Right lobe of liver (tissue), 4 donors: Measurements from ENCODE around the gene SYNE3.

Experiments
- POLR2A ChIP-seq: fragments of 450-650 bp; IDR thresholded peaks from one replicate; pipeline ENCODE4 v1.6.1; 2017; ENCODE audit warnings: antibody characterized with exemption, mild to moderate bottlenecking
- TF ChIP-seq, protein P1 (sequence below), 4 donors: fragments of 200-600 bp in 3 of 4; fragments of 450-650 bp in 1 of 4; IDR thresholded peaks; one replicate each; pipeline versions ENCODE4 v1.5.1 to v1.8.0; 2016 to 2022; ENCODE audit warnings: antibody characterized with exemption in 4 of 4, mild to moderate bottlenecking in 2 of 4
- donor health status: DM: no; HTN: no; CAD: no.
- donor health status: DM: no; HTN: no; CAD: no.
- donor health status: DM: no; HTN: yes; CAD: no.

DNA sequence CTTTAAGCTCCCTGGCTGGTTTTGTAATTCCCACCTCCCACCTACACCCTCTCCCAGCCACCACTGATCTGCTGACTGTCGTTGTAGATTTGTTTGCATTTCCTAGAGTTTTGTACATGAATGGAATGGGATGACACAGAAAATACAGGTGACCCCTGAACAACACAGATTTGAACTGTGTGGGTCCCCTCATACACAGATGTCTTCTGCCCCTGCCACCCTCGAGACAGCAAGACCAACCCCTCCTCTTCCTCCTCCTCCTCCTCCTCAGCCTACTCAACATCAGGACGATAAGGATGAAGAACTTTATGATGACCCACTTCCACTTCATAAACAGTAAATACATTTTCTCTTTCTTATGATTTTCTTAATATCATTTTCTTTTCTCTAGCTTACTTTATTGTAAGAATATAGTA lies 28.8 kb downstream of the SYNE3 start:
- TF ChIP-seq, protein P1, sequence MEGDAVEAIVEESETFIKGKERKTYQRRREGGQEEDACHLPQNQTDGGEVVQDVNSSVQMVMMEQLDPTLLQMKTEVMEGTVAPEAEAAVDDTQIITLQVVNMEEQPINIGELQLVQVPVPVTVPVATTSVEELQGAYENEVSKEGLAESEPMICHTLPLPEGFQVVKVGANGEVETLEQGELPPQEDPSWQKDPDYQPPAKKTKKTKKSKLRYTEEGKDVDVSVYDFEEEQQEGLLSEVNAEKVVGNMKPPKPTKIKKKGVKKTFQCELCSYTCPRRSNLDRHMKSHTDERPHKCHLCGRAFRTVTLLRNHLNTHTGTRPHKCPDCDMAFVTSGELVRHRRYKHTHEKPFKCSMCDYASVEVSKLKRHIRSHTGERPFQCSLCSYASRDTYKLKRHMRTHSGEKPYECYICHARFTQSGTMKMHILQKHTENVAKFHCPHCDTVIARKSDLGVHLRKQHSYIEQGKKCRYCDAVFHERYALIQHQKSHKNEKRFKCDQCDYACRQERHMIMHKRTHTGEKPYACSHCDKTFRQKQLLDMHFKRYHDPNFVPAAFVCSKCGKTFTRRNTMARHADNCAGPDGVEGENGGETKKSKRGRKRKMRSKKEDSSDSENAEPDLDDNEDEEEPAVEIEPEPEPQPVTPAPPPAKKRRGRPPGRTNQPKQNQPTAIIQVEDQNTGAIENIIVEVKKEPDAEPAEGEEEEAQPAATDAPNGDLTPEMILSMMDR (IDR thresholded peaks at IDR 0.05): no peak
- TF ChIP-seq POLR2A: no peak
